Astrocyte (in vitro differentiated cells and primary cell): ENCODE measurements around the gene NTM. TPM values are rescaled to one million over a fixed set of nuclear protein-coding genes. Genes with fewer than 3 reads are reported as not detected.

Source experiments
- DNase-seq: peaks from one replicate; pipeline ENCODE4 v3.0.0-alpha.2; 2010; ENCODE audit warnings: low read depth
- FAIRE-seq: peaks from 2 replicates; lab custom pipeline; 2011; peaks lifted over from hg19 to GRCh38; lab: Jason Lieb, UNC
- H2AFZ ChIP-seq: 2 replicates; pipeline ENCODE4 v1.6.0; 2012; ENCODE audit warnings: low read depth, low read length, inconsistent platforms
- H3K27ac ChIP-seq: 2 replicates; pipeline ENCODE4 v1.5.1; 2011; ENCODE audit warnings: low read depth, low read length, inconsistent platforms
- H3K27me3 ChIP-seq: 2 replicates; pipeline ENCODE4 v1.6.0; 2011; ENCODE audit warnings: low read length, inconsistent platforms; ENCODE audit not compliant: insufficient read depth
- H3K36me3 ChIP-seq: 2 replicates; pipeline ENCODE4 v1.5.1; 2011; ENCODE audit warnings: low read length, inconsistent platforms; ENCODE audit not compliant: insufficient read depth
- H3K4me1 ChIP-seq: 2 replicates; pipeline ENCODE4 v1.5.1; 2011; ENCODE audit warnings: low read length, inconsistent platforms; ENCODE audit not compliant: insufficient read depth
- H3K4me2 ChIP-seq: 2 replicates; pipeline ENCODE4 v1.6.0; 2012; ENCODE audit warnings: low read length, inconsistent platforms
- H3K4me3 ChIP-seq: 2 replicates; pipeline ENCODE4 v1.5.1; 2011; ENCODE audit warnings: low read depth, mild to moderate bottlenecking, low read length, inconsistent platforms; ENCODE audit not compliant: insufficient read depth
- H3K79me2 ChIP-seq: 2 replicates; pipeline ENCODE4 v1.6.0; 2012; ENCODE audit warnings: mild to moderate bottlenecking, low read length, inconsistent platforms; ENCODE audit not compliant: insufficient read depth
- H3K9ac ChIP-seq: 2 replicates; pipeline ENCODE4 v1.6.0; 2012; ENCODE audit warnings: mild to moderate bottlenecking, low read length, inconsistent platforms
- H3K9me3 ChIP-seq: 2 replicates; pipeline ENCODE4 v1.5.1; 2012; ENCODE audit warnings: low read depth, mild to moderate bottlenecking, low read length, inconsistent platforms; ENCODE audit not compliant: insufficient read depth
- H4K20me1 ChIP-seq: 2 replicates; pipeline ENCODE4 v1.6.0; 2012; ENCODE audit warnings: low read length, inconsistent platforms; ENCODE audit not compliant: insufficient read depth
- H3K27ac Mint-ChIP-seq: one replicate; pipeline ENCODE4 v1.8.0; 2021; ENCODE audit warnings: mild to moderate bottlenecking, mixed read lengths; ENCODE audit not compliant: unreplicated experiment
- H3K27me3 Mint-ChIP-seq: one replicate; pipeline ENCODE4 v1.8.0; 2021; ENCODE audit warnings: low read depth, mixed read lengths; ENCODE audit not compliant: unreplicated experiment
- H3K36me3 Mint-ChIP-seq: one replicate; pipeline ENCODE4 v1.8.0; 2021; ENCODE audit warnings: low read depth, mixed read lengths; ENCODE audit not compliant: unreplicated experiment
- H3K4me1 Mint-ChIP-seq: one replicate; pipeline ENCODE4 v1.8.0; 2021; ENCODE audit warnings: low read depth, mixed read lengths; ENCODE audit not compliant: unreplicated experiment
- H3K4me3 Mint-ChIP-seq: one replicate; pipeline ENCODE4 v1.8.0; 2021; ENCODE audit warnings: mild to moderate bottlenecking, moderate library complexity, mixed read lengths; ENCODE audit not compliant: unreplicated experiment
- H3K9me3 Mint-ChIP-seq: one replicate; pipeline ENCODE4 v1.8.0; 2021; ENCODE audit warnings: mild to moderate bottlenecking, mixed read lengths; ENCODE audit not compliant: unreplicated experiment
- EZH2 ChIP-seq: IDR thresholded peaks from 2 replicates; pipeline ENCODE4 v1.6.1; 2012; ENCODE audit warnings: mild to moderate bottlenecking, low read length, inconsistent platforms; ENCODE audit not compliant: insufficient read depth
- total RNA-seq: library from RNA; stranded (reverse); gene quantifications from 2 replicates; pipeline ENCODE4 v1.2.1, GENCODE V29; 2021
- TF ChIP-seq, protein P1 (sequence below): IDR thresholded peaks from 2 replicates; pipeline ENCODE4 v1.5.1; 2011; ENCODE audit warnings: low read depth, mild to moderate bottlenecking, inconsistent platforms, low read length, moderate library complexity; ENCODE audit not compliant: insufficient read depth

The NTM gene
- total RNA-seq, 1 donor from 2014 or later, result 98.2 TPM

DNA sequence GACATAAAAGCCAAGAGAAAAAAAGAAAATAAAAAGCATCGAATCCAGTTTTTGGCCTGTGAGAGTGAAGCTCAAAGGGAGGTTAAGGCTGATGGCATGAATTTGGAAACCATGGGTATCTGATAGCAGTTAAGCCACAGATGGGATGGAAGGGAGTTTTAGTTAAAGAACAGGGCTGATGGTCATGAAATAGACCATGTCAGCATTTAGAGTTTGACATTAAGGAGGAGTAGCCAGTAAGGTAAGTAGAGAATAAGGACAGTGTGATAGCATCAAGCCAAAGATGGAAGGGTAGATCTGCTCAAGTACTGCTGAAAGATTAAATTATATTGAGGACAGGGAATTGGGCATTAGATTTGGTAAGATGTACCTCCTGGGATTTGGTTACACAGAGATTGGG, 826.5 kb downstream of the NTM start:
- Histone ChIP-seq H3K4me2 (no peak overlapping the region), H3K79me2 (no peaks in the 10 kb centered on the region), H3K9me3 (no peaks in the 10 kb centered on the region), H3K27me3 (no peaks in the 10 kb centered on the region), H3K4me1 (no peaks in the 10 kb centered on the region), H3K9ac (no peak overlapping the region), H4K20me1 (peaks cover 18% of the 10 kb centered on the region), H3K36me3 (no peaks in the 10 kb centered on the region), H3K27ac (no peak overlapping the region), H3K4me3 (no peak overlapping the region), H2AFZ (no peak overlapping the region)
- TF ChIP-seq, protein P1, sequence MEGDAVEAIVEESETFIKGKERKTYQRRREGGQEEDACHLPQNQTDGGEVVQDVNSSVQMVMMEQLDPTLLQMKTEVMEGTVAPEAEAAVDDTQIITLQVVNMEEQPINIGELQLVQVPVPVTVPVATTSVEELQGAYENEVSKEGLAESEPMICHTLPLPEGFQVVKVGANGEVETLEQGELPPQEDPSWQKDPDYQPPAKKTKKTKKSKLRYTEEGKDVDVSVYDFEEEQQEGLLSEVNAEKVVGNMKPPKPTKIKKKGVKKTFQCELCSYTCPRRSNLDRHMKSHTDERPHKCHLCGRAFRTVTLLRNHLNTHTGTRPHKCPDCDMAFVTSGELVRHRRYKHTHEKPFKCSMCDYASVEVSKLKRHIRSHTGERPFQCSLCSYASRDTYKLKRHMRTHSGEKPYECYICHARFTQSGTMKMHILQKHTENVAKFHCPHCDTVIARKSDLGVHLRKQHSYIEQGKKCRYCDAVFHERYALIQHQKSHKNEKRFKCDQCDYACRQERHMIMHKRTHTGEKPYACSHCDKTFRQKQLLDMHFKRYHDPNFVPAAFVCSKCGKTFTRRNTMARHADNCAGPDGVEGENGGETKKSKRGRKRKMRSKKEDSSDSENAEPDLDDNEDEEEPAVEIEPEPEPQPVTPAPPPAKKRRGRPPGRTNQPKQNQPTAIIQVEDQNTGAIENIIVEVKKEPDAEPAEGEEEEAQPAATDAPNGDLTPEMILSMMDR, result no peak
- TF ChIP-seq EZH2, result no peak
- no peak overlapping the region for H3K27ac Mint-ChIP-seq
- peaks cover 1% of the 10 kb centered on the region for H3K9me3 Mint-ChIP-seq
- H3K36me3 Mint-ChIP-seq, result peaks cover 2% of the 10 kb centered on the region
- DNase-seq (no peak), FAIRE-seq (no peak)
- no peak overlapping the region for H3K4me3 Mint-ChIP-seq
- peaks cover 4% of the 10 kb centered on the region for H3K4me1 Mint-ChIP-seq
- no peaks in the 10 kb centered on the region for H3K27me3 Mint-ChIP-seq

DNA sequence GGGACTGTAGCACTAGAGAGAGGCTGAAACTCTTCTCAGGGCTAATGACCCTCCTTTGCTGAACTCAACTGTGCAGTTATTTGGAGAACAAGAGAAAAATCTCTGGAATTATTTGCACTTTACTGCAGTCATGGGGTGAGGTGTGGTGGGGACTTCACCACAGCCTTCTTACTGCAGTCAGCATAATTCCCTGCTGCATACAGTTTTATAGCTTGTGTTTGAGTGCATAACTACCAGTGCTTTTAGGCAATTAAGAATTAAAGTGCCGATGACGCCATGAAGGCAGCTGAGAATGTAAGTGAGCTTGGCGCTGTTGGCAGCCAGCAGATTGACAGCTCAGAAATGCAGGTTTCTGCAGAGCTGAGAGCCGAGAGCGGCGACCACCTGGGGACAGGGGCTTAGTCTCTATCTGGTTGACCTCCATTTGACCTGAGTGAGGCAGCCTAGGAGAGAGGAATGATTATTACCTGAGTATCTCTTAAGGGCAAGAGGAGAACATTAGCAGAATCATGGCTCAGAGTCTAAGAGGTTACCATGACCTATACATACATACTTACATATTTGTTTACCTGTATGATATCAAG, 830.0 kb downstream of the NTM start:
- no peaks in the 10 kb centered on the region for H3K36me3 Mint-ChIP-seq
- no peak overlapping the region for H3K4me3 Mint-ChIP-seq
- H3K4me2 ChIP-seq, result no peak overlapping the region
- H3K4me1 ChIP-seq, result peaks cover 12% of the 10 kb centered on the region
- FAIRE-seq, result no peak
- no peak overlapping the region for H3K9ac ChIP-seq
- no peaks in the 10 kb centered on the region for H3K27me3 Mint-ChIP-seq
- no peaks in the 10 kb centered on the region for H3K9me3 ChIP-seq
- H3K36me3 ChIP-seq, result no peaks in the 10 kb centered on the region
- no peaks in the 10 kb centered on the region for H3K9me3 Mint-ChIP-seq
- no peak for DNase-seq
- no peak overlapping the region for H3K27ac Mint-ChIP-seq
- no peak for TF ChIP-seq EZH2
- TF ChIP-seq, protein P1, result no peak
- no peaks in the 10 kb centered on the region for H3K27me3 ChIP-seq
- H2AFZ ChIP-seq, result no peak overlapping the region
- H4K20me1 ChIP-seq, result peaks cover 37% of the 10 kb centered on the region
- no peak overlapping the region for H3K27ac ChIP-seq
- H3K4me3 ChIP-seq, result no peak overlapping the region
- H3K79me2 ChIP-seq, result no peaks in the 10 kb centered on the region
- peaks cover 17% of the 10 kb centered on the region for H3K4me1 Mint-ChIP-seq

DNA sequence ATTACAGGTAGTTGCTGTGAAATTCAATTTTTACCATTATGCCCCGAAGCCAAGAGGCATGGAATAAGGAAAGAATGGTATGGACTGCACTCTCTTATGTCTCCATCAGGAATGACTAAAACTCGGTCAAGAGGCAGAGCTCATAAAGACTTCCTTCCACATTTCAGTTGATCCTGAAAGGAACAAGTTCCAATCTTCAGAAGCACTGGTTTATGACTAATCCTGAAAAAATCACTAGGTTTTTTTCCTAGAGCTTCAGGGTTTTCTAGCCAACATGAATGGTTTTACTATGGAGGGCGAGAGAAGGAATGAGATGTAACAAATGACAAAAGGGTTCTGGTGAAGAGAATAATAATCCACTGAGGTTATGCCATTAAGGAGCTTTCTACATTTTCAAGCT, 832.2 kb downstream of the NTM start:
- H3K79me2 ChIP-seq, result no peaks in the 10 kb centered on the region
- peak; percentile 70 for DNase-seq
- H3K27me3 Mint-ChIP-seq, result no peaks in the 10 kb centered on the region

More for the DNA sequence above, 832.2 kb downstream of the NTM start:
- no peak overlapping the region for H3K27ac ChIP-seq
- H3K27me3 ChIP-seq, result no peaks in the 10 kb centered on the region
- H3K9me3 ChIP-seq, result no peaks in the 10 kb centered on the region
- peaks cover 12% of the 10 kb centered on the region for H3K4me1 ChIP-seq
- Mint-ChIP-seq H3K4me1 (peaks cover 20% of the 10 kb centered on the region), H3K36me3 (no peaks in the 10 kb centered on the region), H3K4me3 (no peak overlapping the region), H3K27ac (peak overlapping the region; percentile 35), H3K9me3 (peaks cover 3% of the 10 kb centered on the region)
- no peak overlapping the region for H2AFZ ChIP-seq
- no peak for TF ChIP-seq EZH2
- TF ChIP-seq, protein P1, result no peak
- no peak overlapping the region for H3K9ac ChIP-seq
- no peak overlapping the region for H3K4me3 ChIP-seq
- peak; percentile 82 for FAIRE-seq
- H3K4me2 ChIP-seq, result peak overlapping the region; percentile 26
- H4K20me1 ChIP-seq, result peaks cover 52% of the 10 kb centered on the region
- H3K36me3 ChIP-seq, result no peaks in the 10 kb centered on the region
